Neural progenitor cell (in vitro differentiated cells): ENCODE data around the gene TCF7. TPM values are rescaled to one million over a fixed set of nuclear protein-coding genes. Genes with fewer than 3 reads are reported as not detected.

Experiments used
- DNase-seq: peaks from one replicate; pipeline ENCODE4 v3.0.0-alpha.2; 2016; ENCODE audit warnings: low spot score
- H2AFZ ChIP-seq: fragments of 200-600 bp; sonication (generic); replicated peaks from 2 replicates; pipeline ENCODE4 v1.6.1; 2016; ENCODE audit warnings: antibody characterized with exemption
- H3F3A ChIP-seq: fragments of 200-600 bp; sonication (generic); 2 replicates; pipeline ENCODE4 v1.6.1; 2016; ENCODE audit warnings: antibody characterized with exemption, low read depth
- H3K27ac ChIP-seq: fragments of 200-600 bp; sonication (generic); 2 replicates; pipeline ENCODE4 v1.5.1; 2016; ENCODE audit warnings: mild to moderate bottlenecking
- H3K27me3 ChIP-seq: fragments of 200-600 bp; sonication (generic); 2 replicates; pipeline ENCODE4 v1.6.1; 2016; ENCODE audit warnings: mild to moderate bottlenecking, moderate library complexity
- H3K36me3 ChIP-seq: fragments of 200-600 bp; sonication (generic); 2 replicates; pipeline ENCODE4 v1.5.1; 2016
- H3K4me1 ChIP-seq: fragments of 200-600 bp; sonication (generic); 2 replicates; pipeline ENCODE4 v1.6.1; 2016; ENCODE audit warnings: mixed run types
- H3K4me2 ChIP-seq: fragments of 200-600 bp; sonication (generic); 2 replicates; pipeline ENCODE4 v1.6.1; 2016
- H3K4me3 ChIP-seq: fragments of 200-600 bp; sonication (generic); 2 replicates; pipeline ENCODE4 v1.5.1; 2016
- H3K79me2 ChIP-seq: fragments of 200-600 bp; sonication (generic); 2 replicates; pipeline ENCODE4 v1.6.1; 2016; ENCODE audit warnings: low read depth
- H3K9ac ChIP-seq: fragments of 200-600 bp; sonication (generic); 2 replicates; pipeline ENCODE4 v1.6.1; 2016
- H3K9me3 ChIP-seq: fragments of 200-600 bp; sonication (generic); 2 replicates; pipeline ENCODE4 v1.5.1; 2016; ENCODE audit warnings: low read depth
- H4K20me1 ChIP-seq: fragments of 200-600 bp; sonication (generic); 2 replicates; pipeline ENCODE4 v1.6.1; 2016; ENCODE audit warnings: low read depth
- H3K27ac Mint-ChIP-seq: 3 replicates; pipeline ENCODE4 v1.8.0; 2021; ENCODE audit warnings: mixed read lengths
- H3K27me3 Mint-ChIP-seq: 2 replicates; pipeline ENCODE4 v1.8.0; 2022; ENCODE audit warnings: low read depth, mild to moderate bottlenecking, inconsistent platforms, moderate library complexity, mixed read lengths; ENCODE audit not compliant: insufficient read depth
- H3K36me3 Mint-ChIP-seq: 3 replicates; pipeline ENCODE4 v1.8.0; 2021; ENCODE audit warnings: mixed read lengths
- H3K4me1 Mint-ChIP-seq: 3 replicates; pipeline ENCODE4 v1.8.0; 2021; ENCODE audit warnings: mixed read lengths
- H3K4me3 Mint-ChIP-seq: 3 replicates; pipeline ENCODE4 v1.8.0; 2021; ENCODE audit warnings: mild to moderate bottlenecking, moderate library complexity, mixed read lengths
- H3K9me3 Mint-ChIP-seq: 3 replicates; pipeline ENCODE4 v1.8.0; 2020; ENCODE audit warnings: mixed read lengths
- CTCF ChIP-seq: fragments of 200-600 bp; sonication (generic); IDR thresholded peaks from 2 replicates; pipeline ENCODE4 v1.5.1; 2017; ENCODE audit warnings: antibody characterized with exemption, mild to moderate bottlenecking
- EZH2 ChIP-seq: fragments of 200-600 bp; sonication (generic); IDR thresholded peaks from 2 replicates; pipeline ENCODE4 v1.6.1; 2017; ENCODE audit warnings: antibody characterized with exemption, mild to moderate bottlenecking, moderate library complexity
- EZH2phosphoT487 ChIP-seq: fragments of 200-600 bp; sonication (generic); IDR thresholded peaks from 2 replicates; pipeline ENCODE4 v1.6.1; 2017; ENCODE audit warnings: antibody characterized with exemption
- total RNA-seq: library from RNA; depleted of rRNA; stranded (reverse); fragments of >200 nt; gene quantifications from 2 replicates; pipeline ENCODE4 v1.2.3, GENCODE V29; 2015; ENCODE audit warnings: low replicate concordance

TCF7 gene
- total RNA-seq, 1 donor from 2014 or later = 0.73 TPM

DNA sequence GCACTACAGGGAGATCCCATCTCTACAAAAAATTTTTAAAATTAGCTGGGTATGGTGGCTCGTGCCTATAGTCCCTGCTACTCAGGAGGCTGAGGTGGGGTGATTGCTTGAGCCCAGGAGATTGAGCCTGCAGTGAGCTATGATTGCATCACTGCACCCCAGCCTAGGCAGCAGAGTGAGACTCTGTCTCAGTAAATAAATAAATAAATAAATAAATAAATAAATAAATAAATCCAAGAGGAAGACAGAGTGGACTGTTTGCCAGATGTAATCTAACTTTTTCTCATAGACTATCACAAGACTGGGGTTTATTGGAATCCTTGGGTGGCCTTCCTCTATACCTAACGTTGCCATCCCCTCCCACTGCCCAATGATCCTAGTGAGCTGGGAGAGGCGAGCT lies 19.2 kb upstream of the TCF7 start:
- H3K4me3 ChIP-seq = no peak overlapping the region

GRCh38 chr5:134095887-134096589 lies 18.4 kb upstream of the TCF7 start:
- no peaks in the 10 kb centered on the region for H3K27me3 ChIP-seq
- Mint-ChIP-seq H3K36me3 (no peaks in the 10 kb centered on the region), H3K4me1 (peaks cover 58% of the 10 kb centered on the region), H3K27me3 (peaks cover 7% of the 10 kb centered on the region), H3K9me3 (peaks cover 2% of the 10 kb centered on the region), H3K27ac (peak overlapping the region; percentile 74), H3K4me3 (no peak overlapping the region)
- no peak for DNase-seq
- H3K9me3 ChIP-seq = no peaks in the 10 kb centered on the region
- H2AFZ ChIP-seq = peak overlapping the region; percentile 57
- TF ChIP-seq EZH2 (no peak), EZH2phosphoT487 (no peak), CTCF (no peak)
- no peak overlapping the region for H3K4me3 ChIP-seq
- no peaks in the 10 kb centered on the region for H3K79me2 ChIP-seq
- peaks cover 17% of the 10 kb centered on the region for H3F3A ChIP-seq
- peaks cover 27% of the 10 kb centered on the region for H3K4me1 ChIP-seq
- no peaks in the 10 kb centered on the region for H4K20me1 ChIP-seq
- H3K36me3 ChIP-seq = no peaks in the 10 kb centered on the region
- no peak overlapping the region for H3K9ac ChIP-seq
- H3K27ac ChIP-seq = no peak overlapping the region
- H3K4me2 ChIP-seq = no peak overlapping the region

More for the DNA sequence above, 19.2 kb upstream of the TCF7 start:
- Mint-ChIP-seq H3K27ac (no peak overlapping the region), H3K4me1 (peaks cover 53% of the 10 kb centered on the region), H3K4me3 (no peak overlapping the region), H3K36me3 (no peaks in the 10 kb centered on the region), H3K9me3 (peaks cover 2% of the 10 kb centered on the region), H3K27me3 (peaks cover 7% of the 10 kb centered on the region)
- no peak overlapping the region for H3K27ac ChIP-seq
- H3F3A ChIP-seq = peaks cover 9% of the 10 kb centered on the region
- no peaks in the 10 kb centered on the region for H3K9me3 ChIP-seq
- no peak overlapping the region for H2AFZ ChIP-seq
- H3K4me1 ChIP-seq = peaks cover 27% of the 10 kb centered on the region
- H3K27me3 ChIP-seq = no peaks in the 10 kb centered on the region
- no peak overlapping the region for H3K9ac ChIP-seq
- no peak for TF ChIP-seq CTCF
- no peak for TF ChIP-seq EZH2phosphoT487
- TF ChIP-seq EZH2 = no peak
- H4K20me1 ChIP-seq = no peaks in the 10 kb centered on the region
- H3K79me2 ChIP-seq = no peaks in the 10 kb centered on the region
- H3K4me2 ChIP-seq = no peak overlapping the region
- H3K36me3 ChIP-seq = no peaks in the 10 kb centered on the region
- no peak for DNase-seq

GRCh38 chr5:134097211-134097749 lies 17.2 kb upstream of the TCF7 start:
- H3K27me3 Mint-ChIP-seq = peaks cover 7% of the 10 kb centered on the region

More at GRCh38 chr5:134097211-134097749, 17.2 kb upstream of the TCF7 start:
- Histone ChIP-seq H2AFZ (peak overlapping the region; percentile 11), H4K20me1 (no peaks in the 10 kb centered on the region), H3K36me3 (no peaks in the 10 kb centered on the region), H3K27me3 (no peaks in the 10 kb centered on the region), H3F3A (peaks cover 23% of the 10 kb centered on the region), H3K9me3 (no peaks in the 10 kb centered on the region), H3K4me1 (peaks cover 29% of the 10 kb centered on the region), H3K9ac (no peak overlapping the region), H3K27ac (no peak overlapping the region), H3K79me2 (no peaks in the 10 kb centered on the region), H3K4me3 (no peak overlapping the region), H3K4me2 (peak overlapping the region; percentile 19)
- TF ChIP-seq CTCF = no peak
- TF ChIP-seq EZH2 = no peak
- no peak for TF ChIP-seq EZH2phosphoT487
- H3K4me3 Mint-ChIP-seq = no peak overlapping the region
- H3K4me1 Mint-ChIP-seq = peaks cover 55% of the 10 kb centered on the region
- peak; percentile 45 for DNase-seq
- H3K36me3 Mint-ChIP-seq = no peaks in the 10 kb centered on the region
- H3K27ac Mint-ChIP-seq = peak overlapping the region; percentile 90
- H3K9me3 Mint-ChIP-seq = peaks cover 2% of the 10 kb centered on the region
